Fibroblast of villous mesenchyme (primary cell): Measurements from ENCODE around the gene DOCK11. TPM values are rescaled to one million over a fixed set of nuclear protein-coding genes. Genes with fewer than 3 reads are reported as not detected.

Source experiments
- DNase-seq: peaks from one replicate; pipeline ENCODE4 v3.0.0-alpha.2; 2010; ENCODE audit warnings: low read depth
- H3K4me3 ChIP-seq: 2 replicates; pipeline ENCODE4 v1.5.1; 2011; ENCODE audit warnings: low read depth, mild to moderate bottlenecking, low read length
- CTCF ChIP-seq: IDR thresholded peaks from 2 replicates; pipeline ENCODE4 v1.5.1; 2012; ENCODE audit warnings: low read depth, mild to moderate bottlenecking, low read length; ENCODE audit not compliant: insufficient read depth
- total RNA-seq: library from RNA; depleted of rRNA; stranded (reverse); fragments of >200 nt; gene quantifications from 2 replicates; pipeline ENCODE4 v1.2.3, GENCODE V29; 2012

DOCK11 gene
- total RNA-seq, 1 donor = 50.1 TPM

GRCh38 chrX:118553042-118553710 is 57.6 kb downstream of the DOCK11 start:
- TF ChIP-seq CTCF = no peak
- H3K4me3 ChIP-seq = no peak overlapping the region
- no peak for DNase-seq

- H3K4me3 ChIP-seq = no peak overlapping the region
- TF ChIP-seq CTCF = no peak
- no peak for DNase-seq
These were observed 58.9 kb downstream of the DOCK11 start for GRCh38 chrX:118554511-118554910.

- H3K4me3 ChIP-seq = no peak overlapping the region
- TF ChIP-seq CTCF = no peak
- no peak for DNase-seq
These were observed 63.3 kb downstream of the DOCK11 start for GRCh38 chrX:118558926-118559325.

GRCh38 chrX:118560489-118560888 is 64.9 kb downstream of the DOCK11 start:
- no peak for TF ChIP-seq CTCF
- no peak for DNase-seq
- no peak overlapping the region for H3K4me3 ChIP-seq

GRCh38 chrX:118562582-118563164 is 67.1 kb downstream of the DOCK11 start:
- no peak overlapping the region for H3K4me3 ChIP-seq
- TF ChIP-seq CTCF = no peak
- peak; percentile 47 for DNase-seq

- no peak overlapping the region for H3K4me3 ChIP-seq
- no peak for DNase-seq
- no peak for TF ChIP-seq CTCF
These were observed 68.9 kb downstream of the DOCK11 start for GRCh38 chrX:118564498-118564897.
